Spinal cord (tissue), 10 donors: ENCODE measurements around the gene TRDN. TPM values are rescaled to one million over a fixed set of nuclear protein-coding genes. Genes with fewer than 3 reads are reported as not detected.
"Not testable (repeated sequence)": the region's sequence is repeated elsewhere in the genome, so short reads cannot be mapped to it uniquely, and the experiment has no call there.

Experiments used
- DNase-seq, 6 donors: peaks; one replicate each; pipeline versions ENCODE4 v3.0.0 to v3.0.0-alpha.2; 2013 to 2015; ENCODE audit warnings: low spot score in 6 of 6, low read depth in 4 of 6
- H3K27ac ChIP-seq: one replicate; pipeline ENCODE4 v1.5.1; 2013; ENCODE audit warnings: low read depth, low read length, control low read depth
- H3K27me3 ChIP-seq: one replicate; pipeline ENCODE4 v1.6.1; 2013; ENCODE audit warnings: low read length; ENCODE audit not compliant: control insufficient read depth, insufficient read depth
- H3K36me3 ChIP-seq: one replicate; pipeline ENCODE4 v1.6.1; 2013; ENCODE audit warnings: low read length; ENCODE audit not compliant: control insufficient read depth, insufficient read depth
- H3K4me1 ChIP-seq: one replicate; pipeline ENCODE4 v1.6.1; 2013; ENCODE audit warnings: low read length; ENCODE audit not compliant: control insufficient read depth, insufficient read depth
- H3K4me3 ChIP-seq: one replicate; pipeline ENCODE4 v1.5.1; 2013; ENCODE audit warnings: low read depth, low read length, control low read depth
- H3K9me3 ChIP-seq: one replicate; pipeline ENCODE4 v1.6.1; 2013; ENCODE audit warnings: low read length; ENCODE audit not compliant: control insufficient read depth, insufficient read depth
- WGBS: methylation state at CpG from one replicate; pipeline ENCODE4 v1.1.5; 2013; ENCODE audit warnings: missing lambda C conversion rate; ENCODE audit not compliant: insufficient coverage; 5-methylcytosine and 5-hydroxymethylcytosine counted together
- polyA plus RNA-seq, 2 donors: library from polyadenylated mRNA; unstranded; fragments of 120-200 nt; gene quantifications; one replicate each; pipeline ENCODE4 v1.2.1, GENCODE V29; 2013; ENCODE audit not compliant: insufficient read length in 2 of 2
- total RNA-seq, 2 donors: library from RNA; depleted of rRNA in 1 of 2; stranded (reverse); fragments of 120-200 nt in 1 of 2; fragments of >200 nt in 1 of 2; gene quantifications; one replicate each; pipeline versions ENCODE4 v1.2.3 to v1.2.4, GENCODE V29; 2013 to 2014
- donor health status: healthy.

Gene TRDN
- total and polyA plus RNA-seq, 4 donors, result 2.3 to 9.9 (median 3.0) TPM

DNA sequence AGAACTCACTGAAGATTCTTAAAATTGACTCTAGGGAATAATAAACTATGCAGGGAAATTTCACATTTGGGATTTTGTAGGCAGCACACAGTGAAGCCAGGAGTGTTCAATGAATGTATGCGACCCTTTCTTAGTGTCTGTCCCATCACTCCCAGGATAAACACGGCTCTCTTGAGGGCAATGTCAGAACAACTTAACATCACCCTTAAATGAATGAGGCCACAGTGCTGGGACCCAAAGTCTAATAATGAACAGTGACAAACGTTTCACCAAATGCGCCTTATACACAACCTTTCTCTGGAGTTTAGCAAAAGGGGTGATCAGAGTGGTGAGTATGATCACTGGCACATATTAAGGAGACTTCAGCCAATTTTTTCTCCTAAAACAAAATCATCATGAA, 403.4 kb downstream of the TRDN start:
- no peak overlapping the region for H3K4me3 ChIP-seq
- H3K27me3 ChIP-seq, result no peaks in the 10 kb centered on the region
- DNase-seq, result peak in 1 of 6 donors; percentile 27
- no peaks in the 10 kb centered on the region for H3K9me3 ChIP-seq
- H3K36me3 ChIP-seq, result no peaks in the 10 kb centered on the region
- H3K4me1 ChIP-seq, result no peaks in the 10 kb centered on the region
- WGBS, result 100% methylated on average over 1 of the region's 4 CpGs
- no peak overlapping the region for H3K27ac ChIP-seq

GRCh38 chr6:123227789-123228188, 409.0 kb downstream of the TRDN start:
- not testable (repeated sequence) for H3K27ac ChIP-seq, H3K4me1 ChIP-seq, H3K9me3 ChIP-seq, H3K4me3 ChIP-seq, DNase-seq, H3K36me3 ChIP-seq, H3K27me3 ChIP-seq
- no CpG with 5 or more reads among the region's 2 CpGs for whole genome bisulfite sequencing

GRCh38 chr6:123226398-123226797, 410.4 kb downstream of the TRDN start:
- peak in 2 of 6 donors; percentile 4 to 20 for DNase-seq
- H3K36me3 ChIP-seq, result no peaks in the 10 kb centered on the region
- no peak overlapping the region for H3K4me3 ChIP-seq
- no peak overlapping the region for H3K27ac ChIP-seq
- H3K4me1 ChIP-seq, result no peaks in the 10 kb centered on the region
- WGBS, result no CpG with 5 or more reads among the region's 3 CpGs
- no peaks in the 10 kb centered on the region for H3K27me3 ChIP-seq
- no peaks in the 10 kb centered on the region for H3K9me3 ChIP-seq

- Histone ChIP-seq H3K27me3 (no peaks in the 10 kb centered on the region), H3K9me3 (no peaks in the 10 kb centered on the region), H3K36me3 (no peaks in the 10 kb centered on the region), H3K4me3 (no peak overlapping the region), H3K4me1 (no peaks in the 10 kb centered on the region), H3K27ac (no peak overlapping the region)
- DNase-seq, result no peak
These were observed 412.7 kb downstream of the TRDN start for GRCh38 chr6:123224077-123224476.

DNA sequence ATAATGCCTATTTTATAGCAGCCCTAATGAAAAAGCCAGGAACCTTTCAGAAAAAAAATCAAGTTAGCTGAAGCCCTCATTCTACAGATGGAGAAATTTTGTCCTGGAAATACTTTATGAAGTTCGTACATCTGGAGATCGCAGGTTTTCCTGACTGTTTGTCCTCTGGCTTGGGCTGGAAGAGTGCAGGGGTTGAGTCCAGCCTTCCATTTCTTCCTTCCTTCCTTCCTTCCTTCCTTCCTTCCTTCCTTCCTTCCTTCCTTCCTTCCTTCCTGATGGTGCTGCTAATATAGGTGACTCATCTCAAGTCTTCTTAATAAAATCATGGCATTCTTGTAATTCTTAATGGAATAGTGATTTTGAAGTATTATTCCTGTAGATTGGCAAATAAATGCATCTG, 413.3 kb downstream of the TRDN start:
- Histone ChIP-seq H3K27ac (no peak overlapping the region), H3K9me3 (no peaks in the 10 kb centered on the region), H3K4me1 (no peaks in the 10 kb centered on the region), H3K4me3 (no peak overlapping the region), H3K27me3 (no peaks in the 10 kb centered on the region), H3K36me3 (no peaks in the 10 kb centered on the region)
- no CpG with 5 or more reads among the region's 2 CpGs for WGBS
- no peak for DNase-seq

GRCh38 chr6:123215211-123215610, 421.5 kb downstream of the TRDN start:
- H3K4me1 ChIP-seq, result no peaks in the 10 kb centered on the region
- WGBS, result 41% methylated on average over 2 of the region's 4 CpGs
- no peak overlapping the region for H3K4me3 ChIP-seq
- H3K27ac ChIP-seq, result no peak overlapping the region
- H3K27me3 ChIP-seq, result no peaks in the 10 kb centered on the region
- peak in 1 of 6 donors; percentile 16 for DNase-seq
- no peaks in the 10 kb centered on the region for H3K36me3 ChIP-seq
- H3K9me3 ChIP-seq, result no peaks in the 10 kb centered on the region

GRCh38 chr6:123214433-123214832, 422.3 kb downstream of the TRDN start:
- Histone ChIP-seq H3K27me3 (no peaks in the 10 kb centered on the region), H3K27ac (no peak overlapping the region), H3K4me1 (no peaks in the 10 kb centered on the region), H3K36me3 (no peaks in the 10 kb centered on the region), H3K9me3 (no peaks in the 10 kb centered on the region), H3K4me3 (no peak overlapping the region)
- no CpG with 5 or more reads among the region's 2 CpGs for WGBS
- no peak for DNase-seq

GRCh38 chr6:123213921-123214320, 422.8 kb downstream of the TRDN start:
- WGBS, result 100% methylated on average over 1 of the region's 3 CpGs
- H3K4me1 ChIP-seq, result no peaks in the 10 kb centered on the region

DNA sequence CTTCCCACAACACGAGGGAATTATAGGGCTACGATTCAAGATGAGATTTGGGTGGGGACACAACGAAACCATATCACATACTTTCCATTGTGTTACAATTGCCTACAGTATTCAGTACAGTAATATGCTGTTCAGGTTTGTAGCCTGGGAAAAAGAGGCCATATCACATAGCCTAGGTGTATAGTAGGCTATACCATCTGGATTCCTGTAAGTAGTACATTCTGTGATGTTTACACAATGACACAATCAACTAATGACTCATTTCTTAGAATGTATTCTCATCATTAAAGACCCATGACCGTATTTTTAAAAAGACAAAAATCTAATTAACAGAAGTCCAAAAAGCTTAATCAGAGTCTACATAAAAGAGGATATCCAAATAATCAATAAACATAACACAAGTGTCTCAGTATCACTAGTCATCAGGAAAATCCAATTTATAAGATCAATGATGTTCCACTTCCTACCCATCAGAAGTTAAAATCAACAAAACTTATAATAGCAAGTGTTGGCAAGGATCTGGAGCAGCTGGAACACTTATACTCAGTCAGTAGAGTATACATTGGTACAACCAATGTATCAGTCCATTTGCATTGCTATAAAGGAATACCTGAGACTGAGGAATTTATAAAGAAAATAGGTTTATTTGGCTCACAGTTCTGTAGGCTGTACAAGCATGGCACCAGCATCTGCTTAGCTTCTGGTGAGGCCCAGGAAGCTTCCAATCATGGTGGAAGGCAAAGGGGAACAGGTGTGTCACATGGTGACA, 424.8 kb downstream of the TRDN start:
- Histone ChIP-seq H3K27me3 (no peaks in the 10 kb centered on the region), H3K9me3 (no peaks in the 10 kb centered on the region), H3K36me3 (no peaks in the 10 kb centered on the region), H3K4me3 (no peak overlapping the region), H3K4me1 (no peaks in the 10 kb centered on the region), H3K27ac (no peak overlapping the region)
- no CpG with 5 or more reads among the region's 4 CpGs for WGBS
- DNase-seq, result no peak

More at GRCh38 chr6:123213921-123214320, 422.8 kb downstream of the TRDN start:
- H3K27me3 ChIP-seq, result no peaks in the 10 kb centered on the region
- no peaks in the 10 kb centered on the region for H3K36me3 ChIP-seq
- H3K4me3 ChIP-seq, result no peak overlapping the region
- no peak overlapping the region for H3K27ac ChIP-seq
- no peak for DNase-seq
- no peaks in the 10 kb centered on the region for H3K9me3 ChIP-seq

GRCh38 chr6:123210645-123211044, 426.1 kb downstream of the TRDN start:
- no peaks in the 10 kb centered on the region for H3K36me3 ChIP-seq
- no peak overlapping the region for H3K27ac ChIP-seq
- H3K4me1 ChIP-seq, result no peaks in the 10 kb centered on the region
- H3K4me3 ChIP-seq, result no peak overlapping the region
- WGBS, result no CpG with 5 or more reads among the region's 2 CpGs
- no peak for DNase-seq
- H3K9me3 ChIP-seq, result no peaks in the 10 kb centered on the region
- H3K27me3 ChIP-seq, result no peaks in the 10 kb centered on the region
